Measurements from ENCODE around the gene DNAJC4.

Gene DNAJC4

GRCh38 chr11:64227405-64227956, 2.9 kb upstream of the DNAJC4 start:
- no peak for TF ChIP-seq TAF1 (IDR thresholded peaks at IDR 0.05; ENCODE audit: borderline replicate concordance, insufficient read depth, low read length)
- no peak for TF ChIP-seq REST (IDR thresholded peaks at IDR 0.05; ENCODE audit: insufficient read depth in 1 of 2, low read depth in 2 of 2, low read length in 2 of 2)
- TF ChIP-seq SIN3A (IDR thresholded peaks at IDR 0.05; ENCODE audit: borderline replicate concordance, insufficient read depth, low read length): no peak
- TF ChIP-seq POLR2AphosphoS5 (IDR thresholded peaks at IDR 0.05; ENCODE audit: low read depth, low read length): no peak
- no peak for TF ChIP-seq FOXP2 (optimal IDR thresholded peaks at IDR 0.05; ENCODE audit: borderline replicate concordance, extremely low read depth, extremely low read length, insufficient read depth)

DNA sequence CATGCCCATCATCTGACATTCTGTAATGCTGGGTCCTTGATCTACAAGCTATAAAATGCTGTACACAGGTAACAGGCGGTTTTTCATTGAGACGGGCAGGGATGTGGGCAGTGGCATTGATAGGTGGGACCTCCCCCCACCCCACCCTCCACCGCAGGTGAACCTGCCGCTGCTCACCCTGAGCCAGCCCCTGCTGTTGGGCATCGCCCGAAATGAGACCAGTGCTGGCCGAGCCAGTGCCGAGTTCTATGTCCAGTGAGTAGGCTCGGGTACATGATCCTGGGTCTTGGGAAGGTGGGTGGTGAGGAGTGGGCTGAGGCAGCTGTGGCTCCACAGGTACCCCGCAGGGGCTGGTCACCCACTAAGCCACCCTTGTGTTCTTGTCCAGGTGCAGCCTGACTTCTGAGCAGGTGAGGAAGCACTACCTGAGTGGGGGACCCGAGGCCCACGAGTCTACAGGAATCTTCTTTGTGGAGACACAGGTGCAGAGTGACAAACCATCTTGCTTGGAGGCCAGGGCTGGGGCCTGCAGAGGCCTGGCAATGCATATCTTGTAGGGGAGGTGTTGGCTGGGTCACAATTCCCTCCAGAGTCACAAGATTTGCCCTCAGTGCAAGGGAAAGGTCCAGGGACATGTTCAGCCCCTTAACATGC, 1.1 kb upstream of the DNAJC4 start:
- TF ChIP-seq FOXP2 (optimal IDR thresholded peaks at IDR 0.05; ENCODE audit: borderline replicate concordance, extremely low read depth, extremely low read length, insufficient read depth) (no peak), TAF1 (IDR thresholded peaks at IDR 0.05; ENCODE audit: borderline replicate concordance, insufficient read depth, low read length) (no peak), POLR2AphosphoS5 (IDR thresholded peaks at IDR 0.05; ENCODE audit: low read depth, low read length) (no peak; the same call in 1 of the 2 replicates), REST (IDR thresholded peaks at IDR 0.05; ENCODE audit: insufficient read depth in 1 of 2, low read depth in 2 of 2, low read length in 2 of 2) (no peak), SIN3A (IDR thresholded peaks at IDR 0.05; ENCODE audit: borderline replicate concordance, insufficient read depth, low read length) (no peak)

DNA sequence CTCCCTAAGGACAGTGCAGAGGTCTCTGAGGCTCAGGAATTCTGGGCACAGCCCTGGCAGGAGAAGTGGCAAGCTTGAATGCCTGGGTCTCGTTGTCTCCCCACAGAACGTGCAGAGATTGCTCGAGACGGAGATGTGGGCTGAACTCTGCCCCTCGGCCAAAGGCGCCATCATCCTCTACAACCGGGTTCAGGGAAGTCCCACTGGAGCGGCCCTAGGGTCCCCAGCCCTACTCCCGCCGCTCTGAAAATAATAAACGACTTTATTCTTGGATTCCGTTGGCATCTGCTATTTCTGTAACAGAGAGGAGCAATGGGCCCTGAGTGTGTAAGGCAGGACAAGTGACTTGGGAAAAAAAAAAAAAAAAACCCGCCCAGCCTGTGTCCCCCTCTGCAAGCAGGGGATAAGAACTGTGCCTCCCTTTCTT, 591 bp upstream of the DNAJC4 start:
- TF ChIP-seq POLR2AphosphoS5 (IDR thresholded peaks at IDR 0.05; ENCODE audit: low read depth, low read length) (no peak), SIN3A (IDR thresholded peaks at IDR 0.05; ENCODE audit: borderline replicate concordance, insufficient read depth, low read length) (no peak), TAF1 (IDR thresholded peaks at IDR 0.05; ENCODE audit: borderline replicate concordance, insufficient read depth, low read length) (no peak), FOXP2 (optimal IDR thresholded peaks at IDR 0.05; ENCODE audit: borderline replicate concordance, extremely low read depth, extremely low read length, insufficient read depth) (no peak), REST (IDR thresholded peaks at IDR 0.05; ENCODE audit: insufficient read depth in 1 of 2, low read depth in 2 of 2, low read length in 2 of 2) (no peak)

- TF ChIP-seq POLR2AphosphoS5 (IDR thresholded peaks at IDR 0.05; ENCODE audit: low read depth, low read length): no peak
- no peak for TF ChIP-seq FOXP2 (optimal IDR thresholded peaks at IDR 0.05; ENCODE audit: borderline replicate concordance, extremely low read depth, extremely low read length, insufficient read depth)
- TF ChIP-seq REST (IDR thresholded peaks at IDR 0.05; ENCODE audit: insufficient read depth in 1 of 2, low read depth in 2 of 2, low read length in 2 of 2): no peak
- no peak for TF ChIP-seq TAF1 (IDR thresholded peaks at IDR 0.05; ENCODE audit: borderline replicate concordance, insufficient read depth, low read length)
- no peak for TF ChIP-seq SIN3A (IDR thresholded peaks at IDR 0.05; ENCODE audit: borderline replicate concordance, insufficient read depth, low read length)
These were observed 627 bp downstream of the DNAJC4 start for GRCh38 chr11:64230985-64231365.
